ENCODE results near the gene SEPSECS.

DNA sequence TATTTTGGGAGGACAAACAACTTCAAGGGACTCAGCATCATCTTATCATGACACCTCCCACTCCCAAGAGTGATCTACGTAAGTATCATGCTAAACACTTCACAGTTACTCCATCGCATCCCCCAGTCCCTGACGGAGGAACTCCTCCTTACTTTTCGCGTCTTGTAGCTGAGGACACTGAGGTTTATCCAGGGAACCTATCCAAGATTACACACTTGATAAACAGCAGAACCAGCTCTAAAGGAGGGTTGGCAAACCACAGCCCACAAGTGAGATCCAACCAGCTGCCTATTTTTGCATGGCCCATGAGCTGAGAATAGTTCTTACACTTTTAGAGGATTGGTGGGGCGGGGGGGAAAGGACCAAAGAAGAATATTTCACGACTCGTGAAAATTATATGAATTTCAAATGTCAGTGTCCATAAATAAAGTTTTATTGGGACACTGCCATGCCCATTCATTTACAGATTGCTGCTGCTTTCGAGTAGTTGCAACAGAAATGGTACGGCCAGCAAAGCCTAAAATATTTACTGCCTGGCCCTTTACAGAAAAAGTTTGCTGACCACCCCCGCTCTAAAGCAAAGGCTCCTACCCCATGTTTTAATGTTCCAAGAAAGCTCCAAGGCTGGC is 47.8 kb downstream of the SEPSECS start:
- TF ChIP-seq ZNF792 (tag by site-specific recombination; IDR thresholded peaks at IDR 0.05), result no peak
- TF ChIP-seq, protein P1, sequence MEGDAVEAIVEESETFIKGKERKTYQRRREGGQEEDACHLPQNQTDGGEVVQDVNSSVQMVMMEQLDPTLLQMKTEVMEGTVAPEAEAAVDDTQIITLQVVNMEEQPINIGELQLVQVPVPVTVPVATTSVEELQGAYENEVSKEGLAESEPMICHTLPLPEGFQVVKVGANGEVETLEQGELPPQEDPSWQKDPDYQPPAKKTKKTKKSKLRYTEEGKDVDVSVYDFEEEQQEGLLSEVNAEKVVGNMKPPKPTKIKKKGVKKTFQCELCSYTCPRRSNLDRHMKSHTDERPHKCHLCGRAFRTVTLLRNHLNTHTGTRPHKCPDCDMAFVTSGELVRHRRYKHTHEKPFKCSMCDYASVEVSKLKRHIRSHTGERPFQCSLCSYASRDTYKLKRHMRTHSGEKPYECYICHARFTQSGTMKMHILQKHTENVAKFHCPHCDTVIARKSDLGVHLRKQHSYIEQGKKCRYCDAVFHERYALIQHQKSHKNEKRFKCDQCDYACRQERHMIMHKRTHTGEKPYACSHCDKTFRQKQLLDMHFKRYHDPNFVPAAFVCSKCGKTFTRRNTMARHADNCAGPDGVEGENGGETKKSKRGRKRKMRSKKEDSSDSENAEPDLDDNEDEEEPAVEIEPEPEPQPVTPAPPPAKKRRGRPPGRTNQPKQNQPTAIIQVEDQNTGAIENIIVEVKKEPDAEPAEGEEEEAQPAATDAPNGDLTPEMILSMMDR (tag by site-specific recombination; IDR thresholded peaks at IDR 0.05), result no peak
